ENCODE results near the gene ZBED2. TPM values are rescaled to one million over a fixed set of nuclear protein-coding genes. Genes with fewer than 3 reads are reported as not detected.

The ZBED2 gene
- polyA plus RNA-seq, 1 of the 3 experiments (the other 2 are of a cell fraction), result 0.76 TPM

GRCh38 chr3:111571282-111571681 is 23.9 kb downstream of the ZBED2 start:
- Histone ChIP-seq H3K79me2 (ENCODE audit: insufficient read depth) (no peaks in the 10 kb centered on the region), H3K4me3 (ENCODE audit: low read depth in 2 of 2, low read length in 1 of 2) (no peak overlapping the region), H3K9me2 (no peaks in the 10 kb centered on the region), H3F3A (replicated peaks; ENCODE audit: insufficient read depth) (peaks cover 7% of the 10 kb centered on the region), H3K9ac (no peak overlapping the region), H3K36me3 (replicated peaks in 1 of 2; ENCODE audit: control insufficient read depth in 1 of 2, insufficient read depth in 2 of 2, low read length in 1 of 2) (no peaks in the 10 kb centered on the region), H3K27me3 (ENCODE audit: insufficient read depth) (no peaks in the 10 kb centered on the region), H3K4me2 (no peak overlapping the region), H3K4me1 (ENCODE audit: control insufficient read depth in 1 of 2, insufficient read depth in 2 of 2, low read depth in 1 of 2, low read length in 1 of 2) (peaks cover 3 to 13% of the 10 kb centered on the region in 2 experiments; a peak in 2 of 4 replicates), H3K9me3 (no peaks in the 10 kb centered on the region), H4K20me1 (ENCODE audit: insufficient read depth) (no peaks in the 10 kb centered on the region), H3K27ac (ENCODE audit: low read depth in 2 of 2, low read length in 1 of 2) (no peak overlapping the region), H2AFZ (ENCODE audit: low read depth) (no peak overlapping the region)
- ChIA-PET POLR2A (no interaction called here), CTCF (no interaction called here)
- DNase-seq, result no peak
- TF ChIP-seq SMC3 (IDR thresholded peaks at IDR 0.05; ENCODE audit: low read depth, low read length), result no peak
- TF ChIP-seq, protein P1, sequence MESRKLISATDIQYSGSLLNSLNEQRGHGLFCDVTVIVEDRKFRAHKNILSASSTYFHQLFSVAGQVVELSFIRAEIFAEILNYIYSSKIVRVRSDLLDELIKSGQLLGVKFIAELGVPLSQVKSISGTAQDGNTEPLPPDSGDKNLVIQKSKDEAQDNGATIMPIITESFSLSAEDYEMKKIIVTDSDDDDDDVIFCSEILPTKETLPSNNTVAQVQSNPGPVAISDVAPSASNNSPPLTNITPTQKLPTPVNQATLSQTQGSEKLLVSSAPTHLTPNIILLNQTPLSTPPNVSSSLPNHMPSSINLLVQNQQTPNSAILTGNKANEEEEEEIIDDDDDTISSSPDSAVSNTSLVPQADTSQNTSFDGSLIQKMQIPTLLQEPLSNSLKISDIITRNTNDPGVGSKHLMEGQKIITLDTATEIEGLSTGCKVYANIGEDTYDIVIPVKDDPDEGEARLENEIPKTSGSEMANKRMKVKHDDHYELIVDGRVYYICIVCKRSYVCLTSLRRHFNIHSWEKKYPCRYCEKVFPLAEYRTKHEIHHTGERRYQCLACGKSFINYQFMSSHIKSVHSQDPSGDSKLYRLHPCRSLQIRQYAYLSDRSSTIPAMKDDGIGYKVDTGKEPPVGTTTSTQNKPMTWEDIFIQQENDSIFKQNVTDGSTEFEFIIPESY (IDR thresholded peaks at IDR 0.05; ENCODE audit: borderline replicate concordance, low read depth), result no peak
- no peak for TF ChIP-seq FOXM1 (IDR thresholded peaks at IDR 0.05; ENCODE audit: low read depth)
- TF ChIP-seq SIN3A (IDR thresholded peaks at IDR 0.05; ENCODE audit: borderline replicate concordance, low read depth, low read length), result no peak
- no peak for TF ChIP-seq JUND (IDR thresholded peaks at IDR 0.05)
- TF ChIP-seq, protein P2, sequence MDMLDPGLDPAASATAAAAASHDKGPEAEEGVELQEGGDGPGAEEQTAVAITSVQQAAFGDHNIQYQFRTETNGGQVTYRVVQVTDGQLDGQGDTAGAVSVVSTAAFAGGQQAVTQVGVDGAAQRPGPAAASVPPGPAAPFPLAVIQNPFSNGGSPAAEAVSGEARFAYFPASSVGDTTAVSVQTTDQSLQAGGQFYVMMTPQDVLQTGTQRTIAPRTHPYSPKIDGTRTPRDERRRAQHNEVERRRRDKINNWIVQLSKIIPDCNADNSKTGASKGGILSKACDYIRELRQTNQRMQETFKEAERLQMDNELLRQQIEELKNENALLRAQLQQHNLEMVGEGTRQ (IDR thresholded peaks at IDR 0.05; ENCODE audit: borderline replicate concordance, low read depth, low read length), result no peak
- no peak for TF ChIP-seq FOSL2 (IDR thresholded peaks at IDR 0.05; ENCODE audit: borderline replicate concordance, low read depth)
- TF ChIP-seq MXI1 (IDR thresholded peaks at IDR 0.05; ENCODE audit: low read depth, low read length), result no peak
- TF ChIP-seq GABPA (IDR thresholded peaks at IDR 0.05; ENCODE audit: low read depth), result no peak
- TF ChIP-seq NFIC (IDR thresholded peaks at IDR 0.05; ENCODE audit: borderline replicate concordance), result no peak
- TF ChIP-seq PBX3 (IDR thresholded peaks at IDR 0.05), result no peak
- TF ChIP-seq TEAD4 (IDR thresholded peaks at IDR 0.05; ENCODE audit: borderline replicate concordance, insufficient read depth), result no peak
- TF ChIP-seq EP300 (IDR thresholded peaks at IDR 0.05; ENCODE audit: borderline replicate concordance in 1 of 2, low read depth in 1 of 2, low read length in 1 of 2), result no peak
- TF ChIP-seq EZH2phosphoT487 (IDR thresholded peaks at IDR 0.05; ENCODE audit: borderline replicate concordance, low read depth), result no peak
- TF ChIP-seq, protein P3, sequence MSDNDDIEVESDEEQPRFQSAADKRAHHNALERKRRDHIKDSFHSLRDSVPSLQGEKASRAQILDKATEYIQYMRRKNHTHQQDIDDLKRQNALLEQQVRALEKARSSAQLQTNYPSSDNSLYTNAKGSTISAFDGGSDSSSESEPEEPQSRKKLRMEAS (IDR thresholded peaks at IDR 0.05; ENCODE audit: low read depth), result no peak
- 84% methylated on average over 1 of the region's 1 CpG for WGBS (ENCODE audit: low lambda C conversion rate)

Measured in SK-N-SH (cell line).